ENCODE measurements around the gene OR10G2. TPM values are rescaled to one million over a fixed set of nuclear protein-coding genes. Genes with fewer than 3 reads are reported as not detected.
"Not testable (repeated sequence)": the region's sequence is repeated elsewhere in the genome, so short reads cannot be mapped to it uniquely, and the experiment has no call there.

The OR10G2 gene
- total and polyA plus RNA-seq, 2 experiments from 2014 or later = not detected

- H3K79me2 ChIP-seq (ENCODE audit: insufficient read depth) = no peaks in the 10 kb centered on the region
- DNase-seq = no peak
- no peaks in the 10 kb centered on the region for H3F3A ChIP-seq (ENCODE audit: insufficient read depth)
- H3K9me2 ChIP-seq (ENCODE audit: insufficient read depth) = no peaks in the 10 kb centered on the region
- no peak overlapping the region for H3K4me2 ChIP-seq (ENCODE audit: unreplicated experiment)
- H3K9ac ChIP-seq = no peak overlapping the region
- TF ChIP-seq EZH2phosphoT487 (IDR thresholded peaks at IDR 0.05; ENCODE audit: insufficient read depth, low read depth) = no peak
- no peak for TF ChIP-seq EZH2 (IDR thresholded peaks at IDR 0.05; ENCODE audit: insufficient read depth, poor library complexity, severe bottlenecking)
- no peak overlapping the region for H3K27ac ChIP-seq
- WGBS, 2 experiments (ENCODE audit: low coverage in 1 of 2, low lambda C conversion rate in 2 of 2, missing lambda C conversion rate in 2 of 2) = 0 to 7% methylated on average over 1 of the region's 1 CpG
- no peaks in the 10 kb centered on the region for H3K9me3 ChIP-seq (ENCODE audit: low read depth)
- in situ Hi-C loops (cut with MboI) = no loop called here
- no peaks in the 10 kb centered on the region for H3K27me3 ChIP-seq (replicated peaks; ENCODE audit: insufficient read depth)
- no peaks in the 10 kb centered on the region for H3K4me1 ChIP-seq (ENCODE audit: insufficient read depth)
- H3K4me3 ChIP-seq = no peak overlapping the region
- H2AFZ ChIP-seq = no peak overlapping the region
- no peaks in the 10 kb centered on the region for H4K20me1 ChIP-seq (ENCODE audit: insufficient read depth)
- H3K36me3 ChIP-seq (ENCODE audit: low read depth) = no peaks in the 10 kb centered on the region
Measured at GRCh38 chr14:21614240-21614639, 20.5 kb downstream of the OR10G2 start.

- no peaks in the 10 kb centered on the region for H3K79me2 ChIP-seq (ENCODE audit: insufficient read depth)
- H3K4me2 ChIP-seq (ENCODE audit: unreplicated experiment) = no peak overlapping the region
- no peaks in the 10 kb centered on the region for H3K9me2 ChIP-seq (ENCODE audit: insufficient read depth)
- in situ Hi-C loops (cut with MboI) = no loop called here
- 42 to 47% methylated on average over 6 of the region's 6 CpGs for WGBS, 2 experiments (ENCODE audit: low coverage in 1 of 2, low lambda C conversion rate in 2 of 2, missing lambda C conversion rate in 2 of 2)
- no peak overlapping the region for H3K9ac ChIP-seq
- H3F3A ChIP-seq (ENCODE audit: insufficient read depth) = no peaks in the 10 kb centered on the region
- H3K4me3 ChIP-seq = no peak overlapping the region
- no peaks in the 10 kb centered on the region for H3K36me3 ChIP-seq (ENCODE audit: low read depth)
- H3K4me1 ChIP-seq (ENCODE audit: insufficient read depth) = no peaks in the 10 kb centered on the region
- no peak overlapping the region for H2AFZ ChIP-seq
- no peaks in the 10 kb centered on the region for H4K20me1 ChIP-seq (ENCODE audit: insufficient read depth)
- H3K9me3 ChIP-seq (ENCODE audit: low read depth) = no peaks in the 10 kb centered on the region
- no peak overlapping the region for H3K27ac ChIP-seq
- DNase-seq = no peak
- TF ChIP-seq EZH2phosphoT487 (IDR thresholded peaks at IDR 0.05; ENCODE audit: insufficient read depth, low read depth) = no peak
- TF ChIP-seq EZH2 (IDR thresholded peaks at IDR 0.05; ENCODE audit: insufficient read depth, poor library complexity, severe bottlenecking) = no peak
- H3K27me3 ChIP-seq (replicated peaks; ENCODE audit: insufficient read depth) = no peaks in the 10 kb centered on the region
Measured at GRCh38 chr14:21612324-21612723, 22.4 kb downstream of the OR10G2 start.

GRCh38 chr14:21602181-21602580 lies 32.6 kb downstream of the OR10G2 start:
- DNase-seq; H4K20me1 ChIP-seq (ENCODE audit: insufficient read depth); H3K4me1 ChIP-seq (ENCODE audit: insufficient read depth); H3K9me3 ChIP-seq (ENCODE audit: low read depth); H3K27me3 ChIP-seq (replicated peaks; ENCODE audit: insufficient read depth); H3K27ac ChIP-seq; H3K9ac ChIP-seq; H3K9me2 ChIP-seq (ENCODE audit: insufficient read depth); H3K4me3 ChIP-seq; H2AFZ ChIP-seq; H3K36me3 ChIP-seq (ENCODE audit: low read depth); H3F3A ChIP-seq (ENCODE audit: insufficient read depth); H3K4me2 ChIP-seq (ENCODE audit: unreplicated experiment); in situ Hi-C loops (cut with MboI); H3K79me2 ChIP-seq (ENCODE audit: insufficient read depth): not testable (repeated sequence)
- 39 to 44% methylated on average over 6 to 7 of the region's 8 CpGs for WGBS, 2 experiments (ENCODE audit: low coverage in 1 of 2, low lambda C conversion rate in 2 of 2, missing lambda C conversion rate in 2 of 2)

- H3K4me2 ChIP-seq (ENCODE audit: unreplicated experiment) = no peak overlapping the region
- TF ChIP-seq EZH2phosphoT487 (IDR thresholded peaks at IDR 0.05; ENCODE audit: insufficient read depth, low read depth) = no peak
- no peak for TF ChIP-seq EZH2 (IDR thresholded peaks at IDR 0.05; ENCODE audit: insufficient read depth, poor library complexity, severe bottlenecking)
- no peaks in the 10 kb centered on the region for H3K4me1 ChIP-seq (ENCODE audit: insufficient read depth)
- no peaks in the 10 kb centered on the region for H3K79me2 ChIP-seq (ENCODE audit: insufficient read depth)
- H3K36me3 ChIP-seq (ENCODE audit: low read depth) = no peaks in the 10 kb centered on the region
- H3K27me3 ChIP-seq (replicated peaks; ENCODE audit: insufficient read depth) = no peaks in the 10 kb centered on the region
- H3F3A ChIP-seq (ENCODE audit: insufficient read depth) = no peaks in the 10 kb centered on the region
- H2AFZ ChIP-seq = no peak overlapping the region
- peaks cover 4% of the 10 kb centered on the region; the same call in 1 of the 2 replicates for H3K9me2 ChIP-seq (ENCODE audit: insufficient read depth)
- 46 to 55% methylated on average over 4 of the region's 4 CpGs for WGBS, 2 experiments (ENCODE audit: low coverage in 1 of 2, low lambda C conversion rate in 2 of 2, missing lambda C conversion rate in 2 of 2)
- H3K9ac ChIP-seq = no peak overlapping the region
- no peak overlapping the region for H3K4me3 ChIP-seq
- no peaks in the 10 kb centered on the region for H4K20me1 ChIP-seq (ENCODE audit: insufficient read depth)
- H3K27ac ChIP-seq = no peak overlapping the region
- DNase-seq = no peak
- in situ Hi-C loops (cut with MboI) = no loop called here
- H3K9me3 ChIP-seq (ENCODE audit: low read depth) = no peaks in the 10 kb centered on the region
Measured at GRCh38 chr14:21589317-21589716, 45.4 kb downstream of the OR10G2 start.

Other genes with a start within 250 kb of the OR10G2 start
- 32.8 and 35.9 TPM in 2 replicates for gene CHD8, start 178.8 kb downstream of the OR10G2 start, total RNA-seq (2014; rRNA removed; shearing (Covaris generic))
- 21.2 and 21.4 TPM in 2 replicates for gene CHD8, start 178.8 kb downstream of the OR10G2 start, polyA plus RNA-seq (2016; fragmentation: Nextera tagmentation; extraction: Ambion mirVana)
- 21.1 and 31.6 TPM in 2 replicates for gene RAB2B, start 158.0 kb downstream of the OR10G2 start, total RNA-seq (2014; rRNA removed; shearing (Covaris generic))
- 14.7 and 15.6 TPM in 2 replicates for gene RAB2B, start 158.0 kb downstream of the OR10G2 start, polyA plus RNA-seq (2016; fragmentation: Nextera tagmentation; extraction: Ambion mirVana)
- 23.6 and 27.2 TPM in 2 replicates for gene TOX4, start 157.7 kb downstream of the OR10G2 start, total RNA-seq (2014; rRNA removed; shearing (Covaris generic))
- gene TOX4, start 157.7 kb downstream of the OR10G2 start, polyA plus RNA-seq (2016; fragmentation: Nextera tagmentation; extraction: Ambion mirVana) = 74.2 TPM in 2 replicates
- 44.1 and 44.5 TPM in 2 replicates for gene METTL3, start 123.6 kb downstream of the OR10G2 start, total RNA-seq (2014; rRNA removed; shearing (Covaris generic))
- gene METTL3, start 123.6 kb downstream of the OR10G2 start, polyA plus RNA-seq (2016; fragmentation: Nextera tagmentation; extraction: Ambion mirVana) = 25.6 and 28.6 TPM in 2 replicates
- gene SALL2, start 108.6 kb downstream of the OR10G2 start, total RNA-seq (2014; rRNA removed; shearing (Covaris generic)) = 0.25 and 2.7 TPM in 2 replicates
- gene SALL2, start 108.6 kb downstream of the OR10G2 start, polyA plus RNA-seq (2016; fragmentation: Nextera tagmentation; extraction: Ambion mirVana) = 0.69 and 1.3 TPM in 2 replicates
- not detected in 2 replicates for gene OR10G3, start 54.9 kb downstream of the OR10G2 start, total RNA-seq (2014; rRNA removed; shearing (Covaris generic))
- gene OR10G3, start 54.9 kb downstream of the OR10G2 start, polyA plus RNA-seq (2016; fragmentation: Nextera tagmentation; extraction: Ambion mirVana) = not detected in 2 replicates
- not detected in 2 replicates for gene OR4E2, start 18.9 kb upstream of the OR10G2 start, total RNA-seq (2014; rRNA removed; shearing (Covaris generic))
- not detected in 2 replicates for gene OR4E2, start 18.9 kb upstream of the OR10G2 start, polyA plus RNA-seq (2016; fragmentation: Nextera tagmentation; extraction: Ambion mirVana)
- not detected in 2 replicates for gene OR4E1, start 38.9 kb upstream of the OR10G2 start, total RNA-seq (2014; rRNA removed; shearing (Covaris generic))
- not detected in 2 replicates for gene OR4E1, start 38.9 kb upstream of the OR10G2 start, polyA plus RNA-seq (2016; fragmentation: Nextera tagmentation; extraction: Ambion mirVana)